ENCODE data around the gene SCAMP1. TPM values are rescaled to one million over a fixed set of nuclear protein-coding genes. Genes with fewer than 3 reads are reported as not detected.

Gene SCAMP1
- total RNA-seq, 1 experiment from 2014 or later, result 28.7 TPM

DNA sequence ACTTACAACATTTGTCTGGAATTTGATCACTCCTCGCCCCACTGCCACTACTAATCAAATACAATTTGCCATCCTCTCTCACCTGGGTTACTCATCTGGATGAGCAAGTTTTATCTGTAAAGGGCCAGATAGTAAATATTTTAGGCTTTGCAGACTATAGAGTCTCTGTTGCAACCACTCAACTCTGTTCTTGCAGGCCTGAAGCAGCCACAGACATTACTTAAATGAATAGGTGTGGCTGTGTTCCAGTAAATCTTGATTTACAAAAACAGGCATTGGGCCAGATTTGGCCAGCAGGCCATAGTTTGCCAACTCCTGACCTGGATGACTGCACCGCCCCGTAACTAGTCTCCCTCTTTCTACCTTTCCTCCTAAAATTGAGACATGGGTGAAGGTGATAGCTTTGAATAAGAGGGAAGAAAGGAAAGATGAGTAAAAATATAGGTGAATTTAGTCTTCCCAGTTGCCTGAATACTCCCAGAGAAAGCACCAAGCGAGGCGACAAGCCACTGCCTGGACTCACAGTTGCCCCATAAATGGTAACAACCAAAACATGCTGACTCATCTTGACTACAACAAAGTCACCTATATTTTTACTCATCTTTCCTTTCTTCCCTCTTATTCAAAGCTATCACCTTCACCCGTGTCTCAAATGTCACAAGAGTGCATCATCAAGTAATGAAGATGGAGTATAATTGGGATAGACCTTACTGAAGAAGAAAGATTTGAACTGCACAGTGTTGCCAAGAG lies 32.5 kb upstream of the SCAMP1 start:
- DNase-seq (ENCODE audit: low spot score), result no peak
- H3K4me3 ChIP-seq (ENCODE audit: low read depth, low read length, poor library complexity, severe bottlenecking), result no peak overlapping the region
- H3K9me3 ChIP-seq (ENCODE audit: low read depth, low read length, poor library complexity, severe bottlenecking), result no peaks in the 10 kb centered on the region
- peaks cover 5% of the 10 kb centered on the region for H3K4me1 ChIP-seq (ENCODE audit: insufficient read depth, low read length, poor library complexity, severe bottlenecking)
- BruUV-seq (replicated peaks), result no TSS peak
- H3K36me3 ChIP-seq (ENCODE audit: insufficient read depth, low read length, poor library complexity, severe bottlenecking), result no peaks in the 10 kb centered on the region
- CTCF ChIA-PET, result no interaction called here
- TF ChIP-seq, protein P1, sequence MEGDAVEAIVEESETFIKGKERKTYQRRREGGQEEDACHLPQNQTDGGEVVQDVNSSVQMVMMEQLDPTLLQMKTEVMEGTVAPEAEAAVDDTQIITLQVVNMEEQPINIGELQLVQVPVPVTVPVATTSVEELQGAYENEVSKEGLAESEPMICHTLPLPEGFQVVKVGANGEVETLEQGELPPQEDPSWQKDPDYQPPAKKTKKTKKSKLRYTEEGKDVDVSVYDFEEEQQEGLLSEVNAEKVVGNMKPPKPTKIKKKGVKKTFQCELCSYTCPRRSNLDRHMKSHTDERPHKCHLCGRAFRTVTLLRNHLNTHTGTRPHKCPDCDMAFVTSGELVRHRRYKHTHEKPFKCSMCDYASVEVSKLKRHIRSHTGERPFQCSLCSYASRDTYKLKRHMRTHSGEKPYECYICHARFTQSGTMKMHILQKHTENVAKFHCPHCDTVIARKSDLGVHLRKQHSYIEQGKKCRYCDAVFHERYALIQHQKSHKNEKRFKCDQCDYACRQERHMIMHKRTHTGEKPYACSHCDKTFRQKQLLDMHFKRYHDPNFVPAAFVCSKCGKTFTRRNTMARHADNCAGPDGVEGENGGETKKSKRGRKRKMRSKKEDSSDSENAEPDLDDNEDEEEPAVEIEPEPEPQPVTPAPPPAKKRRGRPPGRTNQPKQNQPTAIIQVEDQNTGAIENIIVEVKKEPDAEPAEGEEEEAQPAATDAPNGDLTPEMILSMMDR (conservative IDR thresholded peaks at IDR 0.05; ENCODE audit: low read depth, low read length), result no peak
- no peak for TF ChIP-seq EZH2 (IDR thresholded peaks at IDR 0.05; ENCODE audit: borderline replicate concordance, low read depth, low read length, poor library complexity, severe bottlenecking)
- no peaks in the 10 kb centered on the region for H3K27me3 ChIP-seq (replicated peaks; ENCODE audit: insufficient read depth, low read depth, low read length, poor library complexity)
- POLR2A ChIA-PET (ENCODE audit: low non-redundant PET), result no interaction called here
- intact Hi-C loops (cut with micrococcal nuclease; ENCODE audit: unreplicated experiment), result loop anchor here (10.0 kb wide), 2 partner anchors 307 to 567 kb away; no protein-coding TSS in a partner anchor
- no peak overlapping the region for H3K27ac ChIP-seq (ENCODE audit: low read depth, low read length, poor library complexity, severe bottlenecking)

DNA sequence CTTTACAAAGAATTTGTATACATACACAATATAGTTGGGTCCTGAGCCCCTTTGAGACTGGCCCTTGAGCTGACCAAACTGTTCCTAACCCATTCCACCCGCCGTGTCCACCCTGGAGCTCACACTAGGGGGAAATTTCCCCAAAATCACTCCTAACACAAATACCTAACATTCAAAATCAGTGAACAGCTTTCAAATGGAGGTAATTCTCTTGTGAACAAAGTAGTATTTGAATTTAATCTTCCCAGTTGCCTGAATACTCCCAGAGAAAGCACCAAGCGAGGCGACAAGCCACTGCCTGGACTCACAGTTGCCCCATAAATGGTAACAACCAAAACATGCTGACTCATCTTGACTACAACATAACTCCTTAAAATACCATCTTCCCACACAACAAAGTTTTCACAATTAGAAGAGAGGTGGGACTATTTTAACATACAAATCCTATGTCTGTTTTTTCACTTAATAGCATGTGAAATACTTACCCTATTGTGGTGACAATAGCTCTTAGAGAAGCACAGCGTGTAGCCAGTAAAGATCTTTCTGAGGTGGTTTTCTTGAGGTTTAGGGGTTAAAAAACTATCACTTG lies 31.7 kb upstream of the SCAMP1 start:
- Histone ChIP-seq H3K36me3 (ENCODE audit: insufficient read depth, low read length, poor library complexity, severe bottlenecking) (no peaks in the 10 kb centered on the region), H3K9me3 (ENCODE audit: low read depth, low read length, poor library complexity, severe bottlenecking) (no peaks in the 10 kb centered on the region), H3K4me1 (ENCODE audit: insufficient read depth, low read length, poor library complexity, severe bottlenecking) (peaks cover 5% of the 10 kb centered on the region), H3K27me3 (replicated peaks; ENCODE audit: insufficient read depth, low read depth, low read length, poor library complexity) (no peaks in the 10 kb centered on the region), H3K27ac (ENCODE audit: low read depth, low read length, poor library complexity, severe bottlenecking) (no peak overlapping the region), H3K4me3 (ENCODE audit: low read depth, low read length, poor library complexity, severe bottlenecking) (no peak overlapping the region)
- ChIA-PET POLR2A (ENCODE audit: low non-redundant PET) (no interaction called here), CTCF (no interaction called here)
- BruUV-seq (replicated peaks), result no TSS peak
- no peak for DNase-seq (ENCODE audit: low spot score)
- intact Hi-C loops (cut with micrococcal nuclease; ENCODE audit: unreplicated experiment), result loop anchor here (10.0 kb wide), 2 partner anchors 306 to 566 kb away; no protein-coding TSS in a partner anchor
- TF ChIP-seq EZH2 (IDR thresholded peaks at IDR 0.05; ENCODE audit: borderline replicate concordance, low read depth, low read length, poor library complexity, severe bottlenecking), result no peak
- TF ChIP-seq, protein P1 (conservative IDR thresholded peaks at IDR 0.05; ENCODE audit: low read depth, low read length), result no peak

DNA sequence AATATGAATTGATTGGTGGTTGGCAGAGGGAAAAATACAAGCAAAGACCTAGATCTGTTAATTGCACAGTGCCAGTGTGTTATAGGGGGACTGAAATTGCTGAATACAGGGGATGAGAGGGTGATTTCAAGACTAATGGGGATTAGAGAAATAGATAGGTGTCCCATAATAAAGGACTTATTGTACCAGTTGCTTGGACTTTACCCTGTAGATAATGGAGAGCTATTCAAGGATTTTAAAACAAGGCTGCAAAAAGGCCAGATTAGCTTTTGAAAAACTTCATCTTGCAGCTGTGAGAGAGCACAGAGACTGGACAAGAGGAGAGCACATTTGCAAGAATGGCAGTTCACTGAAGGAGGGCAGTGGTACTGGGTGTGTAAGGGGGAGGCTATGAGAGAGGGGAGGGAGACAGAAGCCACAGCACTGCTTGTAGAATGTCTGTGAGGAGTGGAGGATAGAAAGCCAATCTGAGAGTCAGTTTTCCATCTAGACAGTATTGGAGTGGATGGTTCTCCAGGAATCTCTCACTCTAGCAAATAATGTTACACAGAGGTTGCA lies 28.8 kb upstream of the SCAMP1 start:
- H3K9me3 ChIP-seq (ENCODE audit: low read depth, low read length, poor library complexity, severe bottlenecking), result no peaks in the 10 kb centered on the region
- CTCF ChIA-PET, result no interaction called here
- H3K36me3 ChIP-seq (ENCODE audit: insufficient read depth, low read length, poor library complexity, severe bottlenecking), result no peaks in the 10 kb centered on the region
- no TSS peak for BruUV-seq (replicated peaks)
- H3K4me3 ChIP-seq (ENCODE audit: low read depth, low read length, poor library complexity, severe bottlenecking), result no peak overlapping the region
- peaks cover 5% of the 10 kb centered on the region for H3K4me1 ChIP-seq (ENCODE audit: insufficient read depth, low read length, poor library complexity, severe bottlenecking)
- POLR2A ChIA-PET (ENCODE audit: low non-redundant PET), result no interaction called here
- no peak overlapping the region for H3K27ac ChIP-seq (ENCODE audit: low read depth, low read length, poor library complexity, severe bottlenecking)
- no peak for DNase-seq (ENCODE audit: low spot score)
- no peaks in the 10 kb centered on the region for H3K27me3 ChIP-seq (replicated peaks; ENCODE audit: insufficient read depth, low read depth, low read length, poor library complexity)
- intact Hi-C loops (cut with micrococcal nuclease; ENCODE audit: unreplicated experiment), result no loop called here
- TF ChIP-seq EZH2 (IDR thresholded peaks at IDR 0.05; ENCODE audit: borderline replicate concordance, low read depth, low read length, poor library complexity, severe bottlenecking), result no peak
- TF ChIP-seq, protein P1 (conservative IDR thresholded peaks at IDR 0.05; ENCODE audit: low read depth, low read length), result no peak

All from A673 (cell line).